Neural progenitor cell (in vitro differentiated cells): Measurements from ENCODE around the gene RINT1. TPM values are rescaled to one million over a fixed set of nuclear protein-coding genes. Genes with fewer than 3 reads are reported as not detected.
"Not testable (repeated sequence)": the region's sequence is repeated elsewhere in the genome, so short reads cannot be mapped to it uniquely, and the experiment has no call there.

Experiments used
- DNase-seq: peaks from one replicate; pipeline ENCODE4 v3.0.0-alpha.2; 2016; ENCODE audit warnings: low spot score
- H2AFZ ChIP-seq: fragments of 200-600 bp; sonication (generic); replicated peaks from 2 replicates; pipeline ENCODE4 v1.6.1; 2016; ENCODE audit warnings: antibody characterized with exemption
- H3F3A ChIP-seq: fragments of 200-600 bp; sonication (generic); 2 replicates; pipeline ENCODE4 v1.6.1; 2016; ENCODE audit warnings: antibody characterized with exemption, low read depth
- H3K27ac ChIP-seq: fragments of 200-600 bp; sonication (generic); 2 replicates; pipeline ENCODE4 v1.5.1; 2016; ENCODE audit warnings: mild to moderate bottlenecking
- H3K27me3 ChIP-seq: fragments of 200-600 bp; sonication (generic); 2 replicates; pipeline ENCODE4 v1.6.1; 2016; ENCODE audit warnings: mild to moderate bottlenecking, moderate library complexity
- H3K36me3 ChIP-seq: fragments of 200-600 bp; sonication (generic); 2 replicates; pipeline ENCODE4 v1.5.1; 2016
- H3K4me1 ChIP-seq: fragments of 200-600 bp; sonication (generic); 2 replicates; pipeline ENCODE4 v1.6.1; 2016; ENCODE audit warnings: mixed run types
- H3K4me2 ChIP-seq: fragments of 200-600 bp; sonication (generic); 2 replicates; pipeline ENCODE4 v1.6.1; 2016
- H3K4me3 ChIP-seq: fragments of 200-600 bp; sonication (generic); 2 replicates; pipeline ENCODE4 v1.5.1; 2016
- H3K79me2 ChIP-seq: fragments of 200-600 bp; sonication (generic); 2 replicates; pipeline ENCODE4 v1.6.1; 2016; ENCODE audit warnings: low read depth
- H3K9ac ChIP-seq: fragments of 200-600 bp; sonication (generic); 2 replicates; pipeline ENCODE4 v1.6.1; 2016
- H3K9me3 ChIP-seq: fragments of 200-600 bp; sonication (generic); 2 replicates; pipeline ENCODE4 v1.5.1; 2016; ENCODE audit warnings: low read depth
- H4K20me1 ChIP-seq: fragments of 200-600 bp; sonication (generic); 2 replicates; pipeline ENCODE4 v1.6.1; 2016; ENCODE audit warnings: low read depth
- H3K27ac Mint-ChIP-seq: 3 replicates; pipeline ENCODE4 v1.8.0; 2021; ENCODE audit warnings: mixed read lengths
- H3K27me3 Mint-ChIP-seq: 2 replicates; pipeline ENCODE4 v1.8.0; 2022; ENCODE audit warnings: low read depth, mild to moderate bottlenecking, inconsistent platforms, moderate library complexity, mixed read lengths; ENCODE audit not compliant: insufficient read depth
- H3K36me3 Mint-ChIP-seq: 3 replicates; pipeline ENCODE4 v1.8.0; 2021; ENCODE audit warnings: mixed read lengths
- H3K4me1 Mint-ChIP-seq: 3 replicates; pipeline ENCODE4 v1.8.0; 2021; ENCODE audit warnings: mixed read lengths
- H3K4me3 Mint-ChIP-seq: 3 replicates; pipeline ENCODE4 v1.8.0; 2021; ENCODE audit warnings: mild to moderate bottlenecking, moderate library complexity, mixed read lengths
- H3K9me3 Mint-ChIP-seq: 3 replicates; pipeline ENCODE4 v1.8.0; 2020; ENCODE audit warnings: mixed read lengths
- CTCF ChIP-seq: fragments of 200-600 bp; sonication (generic); IDR thresholded peaks from 2 replicates; pipeline ENCODE4 v1.5.1; 2017; ENCODE audit warnings: antibody characterized with exemption, mild to moderate bottlenecking
- EZH2 ChIP-seq: fragments of 200-600 bp; sonication (generic); IDR thresholded peaks from 2 replicates; pipeline ENCODE4 v1.6.1; 2017; ENCODE audit warnings: antibody characterized with exemption, mild to moderate bottlenecking, moderate library complexity
- EZH2phosphoT487 ChIP-seq: fragments of 200-600 bp; sonication (generic); IDR thresholded peaks from 2 replicates; pipeline ENCODE4 v1.6.1; 2017; ENCODE audit warnings: antibody characterized with exemption
- total RNA-seq: library from RNA; depleted of rRNA; stranded (reverse); fragments of >200 nt; gene quantifications from 2 replicates; pipeline ENCODE4 v1.2.3, GENCODE V29; 2015; ENCODE audit warnings: low replicate concordance

RINT1 gene
- total RNA-seq, 1 donor from 2014 or later, result 9.0 TPM

GRCh38 chr7:105521027-105521716 is 10.8 kb upstream of the RINT1 start:
- peak overlapping the region; percentile 97 for H3K4me3 Mint-ChIP-seq
- Histone ChIP-seq H3K4me1 (peaks cover 7% of the 10 kb centered on the region), H3K27me3 (no peaks in the 10 kb centered on the region), H3K4me3 (peak overlapping the region; percentile 87), H3F3A (peaks cover 14% of the 10 kb centered on the region), H3K4me2 (peak overlapping the region; percentile 90), H4K20me1 (peaks cover 10% of the 10 kb centered on the region), H3K9ac (peak overlapping the region; percentile 43), H3K9me3 (no peaks in the 10 kb centered on the region), H3K36me3 (no peaks in the 10 kb centered on the region), H2AFZ (peak overlapping the region; percentile 92), H3K27ac (peak overlapping the region; percentile 82), H3K79me2 (peaks cover 56% of the 10 kb centered on the region)
- peak overlapping the region; percentile 81 for H3K27ac Mint-ChIP-seq
- DNase-seq, result peak; percentile 68
- peaks cover 3% of the 10 kb centered on the region for H3K9me3 Mint-ChIP-seq
- peaks cover 7% of the 10 kb centered on the region for H3K36me3 Mint-ChIP-seq
- peaks cover 13% of the 10 kb centered on the region for H3K27me3 Mint-ChIP-seq
- TF ChIP-seq EZH2, result no peak
- TF ChIP-seq EZH2phosphoT487, result no peak
- no peak for TF ChIP-seq CTCF
- H3K4me1 Mint-ChIP-seq, result peaks cover 13% of the 10 kb centered on the region

- Mint-ChIP-seq H3K4me1 (peaks cover 13% of the 10 kb centered on the region), H3K9me3 (peaks cover 3% of the 10 kb centered on the region), H3K4me3 (peak within 1 kb of the TSS; percentile 97), H3K27me3 (peaks cover 13% of the 10 kb centered on the region), H3K27ac (peak within 1 kb of the TSS; percentile 81), H3K36me3 (peaks cover 7% of the 10 kb centered on the region)
- Histone ChIP-seq H3K4me3 (peak within 1 kb of the TSS; percentile 87), H3K36me3 (no peaks in the 10 kb centered on the region), H3K79me2 (peaks cover 49% of the 10 kb centered on the region), H3K9ac (peak within 1 kb of the TSS; percentile 43), H2AFZ (peak within 1 kb of the TSS; percentile 100), H3K4me1 (peaks cover 7% of the 10 kb centered on the region), H4K20me1 (peaks cover 10% of the 10 kb centered on the region), H3F3A (peaks cover 14% of the 10 kb centered on the region), H3K9me3 (no peaks in the 10 kb centered on the region), H3K27me3 (no peaks in the 10 kb centered on the region), H3K27ac (peak within 1 kb of the TSS; percentile 82), H3K4me2 (peak within 1 kb of the TSS; percentile 90)
- TF ChIP-seq CTCF (no peak), EZH2 (no peak), EZH2phosphoT487 (no peak)
- DNase-seq, result peak; percentile 95
Observed at GRCh38 chr7:105521717-105522463, 10.1 kb upstream of the RINT1 start, which contains the start of gene PUS7. TSS of gene PUS7 (minus strand) at chr7:105522271. CDS start at chr7:105508512, 13,759 bp downstream.

GRCh38 chr7:105524423-105524822 is 7.6 kb upstream of the RINT1 start:
- not testable (repeated sequence) for H3K9me3 ChIP-seq, H3K4me3 Mint-ChIP-seq, DNase-seq, H3K9me3 Mint-ChIP-seq, H3K36me3 Mint-ChIP-seq, H3K36me3 ChIP-seq, H3K4me3 ChIP-seq, H3K27me3 ChIP-seq, H2AFZ ChIP-seq, H3K27ac Mint-ChIP-seq, H3K9ac ChIP-seq, H3K27ac ChIP-seq, H3K4me2 ChIP-seq, H4K20me1 ChIP-seq, H3K4me1 ChIP-seq
- Mint-ChIP-seq H3K4me1 (peaks cover 13% of the 10 kb centered on the region), H3K27me3 (peaks cover 13% of the 10 kb centered on the region)
- Histone ChIP-seq H3F3A (peaks cover 14% of the 10 kb centered on the region), H3K79me2 (peaks cover 23% of the 10 kb centered on the region)
